ENCODE measurements around the gene BUB1B. TPM values are rescaled to one million over a fixed set of nuclear protein-coding genes. Genes with fewer than 3 reads are reported as not detected.
A peak's percentile ranks its signal among the peaks of the same experiment; 100 is the strongest.

Gene BUB1B
- total RNA-seq, 2 donors from 2014 or later = 2.9 to 10.4 TPM

DNA sequence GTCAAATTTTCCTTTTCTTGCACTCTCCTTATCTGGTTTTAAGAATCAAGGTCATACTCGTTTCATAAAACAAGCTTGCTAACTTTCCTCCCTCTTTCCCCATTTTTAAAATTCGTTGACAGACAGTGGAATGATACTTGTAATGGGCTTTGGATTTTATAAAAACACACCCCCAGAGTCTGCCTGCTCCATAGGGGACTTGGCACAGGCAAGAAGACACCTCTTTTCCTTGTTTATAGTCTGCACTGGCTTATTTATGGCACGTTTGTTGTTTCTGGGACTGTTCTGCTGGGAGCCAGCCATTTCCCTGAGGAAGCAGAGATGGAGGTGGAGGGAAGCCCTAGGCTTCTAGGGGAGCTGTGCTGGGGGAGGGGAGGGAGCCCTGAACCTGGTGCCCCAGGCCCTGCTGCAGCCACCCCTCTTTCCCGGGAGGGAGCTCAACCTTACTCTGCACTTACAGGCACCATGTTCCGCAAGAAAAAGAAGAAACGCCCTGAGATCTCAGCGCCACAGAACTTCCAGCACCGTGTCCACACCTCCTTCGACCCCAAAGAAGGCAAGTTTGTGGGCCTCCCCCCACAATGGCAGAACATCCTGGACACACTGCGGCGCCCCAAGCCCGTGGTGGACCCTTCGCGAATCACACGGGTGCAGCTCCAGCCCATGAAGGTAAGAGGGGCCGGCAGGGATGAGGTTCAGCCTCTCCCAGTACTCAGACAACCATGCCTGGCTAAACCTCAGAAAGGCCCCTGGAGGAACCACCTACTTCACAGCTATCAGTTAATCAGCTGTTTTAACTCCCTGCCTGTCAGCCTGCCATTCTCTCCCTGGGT is 103.7 kb downstream of the BUB1B start:
- intact Hi-C loops (cut with DNase I, micrococcal nuclease) = no loop called here

DNA sequence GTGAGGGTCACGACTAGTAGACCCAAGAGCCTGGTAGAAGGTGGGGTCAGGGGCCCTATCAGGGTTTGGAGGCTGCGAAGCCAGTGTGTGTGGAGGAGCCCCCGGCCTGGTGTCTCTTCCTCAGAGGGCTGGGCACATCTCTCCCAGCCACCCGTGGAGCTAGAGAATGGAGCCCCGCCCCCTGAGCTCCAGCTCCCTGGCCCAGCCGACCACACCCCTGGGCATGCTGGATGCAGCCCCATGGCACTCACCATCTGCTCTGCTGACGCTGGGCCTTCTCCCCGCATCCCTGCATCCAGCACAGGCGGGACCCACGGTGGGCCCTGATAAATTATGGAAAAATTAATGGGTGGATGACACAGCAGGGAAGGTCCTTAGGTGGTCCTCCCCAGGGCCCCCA is 104.5 kb downstream of the BUB1B start:
- DNase-seq = peak in 1 of 2 donors; percentile 44
- intact Hi-C loops (cut with DNase I, micrococcal nuclease) = no loop called here
- ATAC-seq = peak; percentile 35

More for the DNA sequence above, 103.7 kb downstream of the BUB1B start:
- peak; percentile 62 for ATAC-seq
- no peak for DNase-seq

DNA sequence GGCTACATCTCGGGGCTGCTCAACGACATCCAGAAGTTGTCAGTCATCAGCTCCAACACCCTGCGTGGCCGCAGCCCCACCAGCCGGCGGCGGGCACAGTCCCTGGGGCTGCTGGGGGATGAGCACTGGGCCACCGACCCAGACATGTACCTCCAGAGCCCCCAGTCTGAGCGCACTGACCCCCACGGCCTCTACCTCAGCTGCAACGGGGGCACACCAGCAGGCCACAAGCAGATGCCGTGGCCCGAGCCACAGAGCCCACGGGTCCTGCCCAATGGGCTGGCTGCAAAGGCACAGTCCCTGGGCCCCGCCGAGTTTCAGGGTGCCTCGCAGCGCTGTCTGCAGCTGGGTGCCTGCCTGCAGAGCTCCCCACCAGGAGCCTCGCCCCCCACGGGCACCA is 105.0 kb downstream of the BUB1B start:
- intact Hi-C loops (cut with DNase I, micrococcal nuclease) = no loop called here
- ATAC-seq (no peak), DNase-seq (no peak)

DNA sequence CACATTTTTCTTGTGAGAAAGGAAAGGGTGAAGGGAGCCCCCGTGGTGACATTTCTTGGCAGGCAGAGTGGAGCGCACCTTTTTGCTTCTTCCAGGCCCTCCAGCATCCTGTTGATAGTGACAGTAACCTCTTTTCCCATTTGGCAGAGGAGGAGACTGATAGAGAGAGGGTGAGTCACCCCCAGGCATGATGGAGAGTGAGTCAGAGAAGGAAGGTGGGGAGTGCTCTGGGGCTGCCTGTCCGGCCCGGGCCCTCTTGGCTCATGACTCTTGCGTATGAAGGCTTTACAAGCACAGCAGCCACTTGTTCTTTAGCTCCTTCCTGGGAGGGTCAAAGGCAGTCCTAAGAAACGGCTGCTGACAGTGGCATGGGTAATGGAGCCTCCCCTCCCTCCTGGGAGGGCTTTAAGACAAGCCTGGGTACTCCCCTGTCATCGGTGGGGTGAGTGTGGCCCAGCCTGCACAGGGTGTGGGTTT is 106.0 kb downstream of the BUB1B start:
- intact Hi-C loops (cut with DNase I, micrococcal nuclease) = no loop called here
- no peak for DNase-seq
- peak; percentile 24 for ATAC-seq

DNA sequence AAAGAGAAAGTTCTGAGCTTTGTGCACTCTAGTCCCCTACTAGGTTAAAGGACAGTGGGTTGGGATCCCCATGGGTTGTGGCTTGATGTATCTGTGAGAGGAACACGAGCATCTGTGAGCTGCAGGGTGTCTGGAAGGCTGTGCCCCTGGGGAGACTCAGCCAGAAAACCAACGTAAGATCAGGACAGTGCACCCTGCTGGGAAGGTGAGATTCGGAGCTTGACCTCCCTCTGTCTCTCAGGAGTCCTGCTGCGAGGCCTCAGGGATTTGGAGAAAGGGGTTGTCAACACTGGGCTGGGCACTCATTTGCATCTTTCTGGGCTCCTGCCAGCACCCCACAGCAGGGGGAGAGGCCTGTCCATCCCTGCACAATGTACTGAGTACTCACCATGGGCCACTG is 106.8 kb downstream of the BUB1B start:
- ATAC-seq (no peak), DNase-seq (no peak)
- intact Hi-C loops (cut with DNase I, micrococcal nuclease) = no loop called here

DNA sequence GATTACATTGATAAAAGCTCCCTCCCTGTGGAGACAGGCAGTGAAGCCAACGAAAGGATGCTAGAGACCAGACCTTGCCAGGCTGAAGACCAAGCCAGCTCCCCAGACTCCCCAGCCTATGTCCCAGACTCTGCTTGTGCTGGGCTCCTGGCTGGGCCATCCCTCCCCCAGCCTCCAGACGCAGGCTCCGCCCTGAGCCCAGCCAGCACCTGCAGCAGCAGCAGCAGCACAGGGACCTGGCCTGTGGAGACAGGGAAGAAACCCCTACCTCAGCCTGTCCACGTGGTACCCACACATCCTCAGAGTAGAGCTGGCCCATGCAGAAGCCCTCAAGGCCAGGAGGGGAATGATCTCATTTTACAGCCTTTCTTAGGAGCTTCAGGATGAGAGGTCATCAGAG is 108.7 kb downstream of the BUB1B start:
- ATAC-seq = no peak
- intact Hi-C loops (cut with DNase I, micrococcal nuclease) = loop anchor here (5.0 kb wide), 2 partner anchors 42 to 52 kb away; no protein-coding TSS in a partner anchor
- DNase-seq = no peak

DNA sequence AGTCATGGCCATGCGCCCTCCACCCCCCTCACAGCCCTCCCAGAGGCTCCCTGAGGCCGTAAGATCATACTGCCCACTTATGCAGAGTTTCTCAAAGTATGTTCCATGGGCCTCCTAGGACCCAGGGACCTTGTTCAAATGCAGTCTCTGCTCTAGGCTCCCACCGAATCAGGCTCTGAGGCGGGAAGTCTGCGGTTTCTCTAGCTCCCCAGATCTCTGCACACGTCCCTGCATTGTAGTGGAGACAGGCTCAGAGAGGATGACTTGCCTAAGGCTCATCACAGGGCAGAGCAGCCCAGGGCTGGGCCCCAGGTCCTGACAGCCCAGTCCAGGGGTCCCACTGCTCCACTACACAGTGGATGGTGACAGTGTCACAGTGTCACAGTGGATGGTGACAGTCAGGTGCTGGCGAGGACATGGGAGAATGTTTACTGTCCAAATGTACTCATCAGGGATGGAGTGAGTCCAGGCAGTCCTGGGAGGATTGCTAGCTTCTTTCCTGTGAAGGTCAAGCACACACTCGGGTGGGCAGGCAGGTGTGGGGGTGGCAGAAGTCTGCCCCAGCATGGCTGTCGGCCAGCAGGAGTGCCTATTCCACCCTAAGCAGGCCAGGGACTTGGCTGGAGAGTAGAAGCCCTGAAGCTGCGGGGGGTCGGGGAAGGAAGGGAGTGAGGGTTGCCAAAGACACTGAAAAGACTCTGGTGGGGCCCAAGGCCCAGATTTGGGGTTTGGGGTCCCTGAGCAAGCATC is 109.6 kb downstream of the BUB1B start:
- intact Hi-C loops (cut with DNase I, micrococcal nuclease) = loop anchor here (5.0 kb wide), 2 partner anchors 43 to 53 kb away; no protein-coding TSS in a partner anchor
- DNase-seq (no peak), ATAC-seq (no peak)

Other genes with a start within 250 kb of the BUB1B start
- gene GPR176, start 240.8 kb upstream of the BUB1B start, total RNA-seq = 1 to 10 TPM in 1 of 2 donors, under 1 TPM in 1; 0.85 to 1.5 TPM
- 10 to 100 TPM; 23.6 to 29.7 TPM for gene EIF2AK4, start 227.0 kb upstream of the BUB1B start, total RNA-seq
- 100 to 1,000 TPM; 144 to 153 TPM for gene SRP14, start 121.9 kb upstream of the BUB1B start, total RNA-seq
- 10 to 100 TPM in 1 of 2 donors, 1 to 10 TPM in 1; 7.0 to 25.4 TPM for gene BMF, start 52.2 kb upstream of the BUB1B start, total RNA-seq
- 1 to 10 TPM; 2.5 to 3.2 TPM for gene PAK6, start 78.0 kb downstream of the BUB1B start, total RNA-seq
- gene ANKRD63, start 122.0 kb downstream of the BUB1B start, total RNA-seq = not detected
- 10 to 100 TPM in 1 of 2 donors, 1 to 10 TPM in 1; 6.0 to 11.2 TPM for gene PLCB2, start 146.9 kb downstream of the BUB1B start, total RNA-seq
- gene INAFM2, start 162.6 kb downstream of the BUB1B start, total RNA-seq = 10 to 100 TPM; 18.1 to 26.9 TPM
- gene CCDC9B, start 179.9 kb downstream of the BUB1B start, total RNA-seq = 10 to 100 TPM; 28.1 to 43.5 TPM
- gene PHGR1, start 190.0 kb downstream of the BUB1B start, total RNA-seq = 1,000 to 10,000 TPM; 3,013 to 3,634 TPM
- 10 to 100 TPM in 1 of 2 donors, 1 to 10 TPM in 1; 8.3 to 13.7 TPM for gene DISP2, start 197.2 kb downstream of the BUB1B start, total RNA-seq
- 10 to 100 TPM in 1 of 2 donors, 1 to 10 TPM in 1; 6.7 to 10.8 TPM for gene KNSTRN, start 221.7 kb downstream of the BUB1B start, total RNA-seq
- 10 to 100 TPM; 68.8 to 71.5 TPM for gene IVD, start 244.7 kb downstream of the BUB1B start, total RNA-seq

Data from left colon (tissue), 2 donors.